Measurements from ENCODE around the gene SPECC1L.

The SPECC1L gene

GRCh38 chr22:24443668-24444067 is 173.0 kb downstream of the SPECC1L start:
- Histone ChIP-seq H3K27ac (replicated peaks) (no peak overlapping the region), H3K4me3 (replicated peaks; ENCODE audit: insufficient read depth, low read length) (no peak overlapping the region), H3K27me3 (ENCODE audit: insufficient read depth, poor library complexity, severe bottlenecking) (no peaks in the 10 kb centered on the region)
- DNase-seq (ENCODE audit: low read depth in 1 of 2, low spot score in 1 of 2) = no peak
- TF ChIP-seq GABPA (IDR thresholded peaks at IDR 0.05; ENCODE audit: low read depth) (no peak), REST (IDR thresholded peaks at IDR 0.05; ENCODE audit: insufficient replicate concordance, low read depth) (no peak), SPI1 (IDR thresholded peaks at IDR 0.05; ENCODE audit: borderline replicate concordance, low read depth) (no peak), CTCF (IDR thresholded peaks at IDR 0.05; ENCODE audit: insufficient read depth, low read length) (no peak)

- Histone ChIP-seq H3K4me3 (replicated peaks; ENCODE audit: insufficient read depth, low read length) (no peak overlapping the region), H3K27me3 (ENCODE audit: insufficient read depth, poor library complexity, severe bottlenecking) (no peaks in the 10 kb centered on the region), H3K27ac (replicated peaks) (no peak overlapping the region)
- DNase-seq (ENCODE audit: low read depth in 1 of 2, low spot score in 1 of 2) = no peak
- TF ChIP-seq GABPA (IDR thresholded peaks at IDR 0.05; ENCODE audit: low read depth) (no peak), SPI1 (IDR thresholded peaks at IDR 0.05; ENCODE audit: borderline replicate concordance, low read depth) (no peak), REST (IDR thresholded peaks at IDR 0.05; ENCODE audit: insufficient replicate concordance, low read depth) (no peak), CTCF (IDR thresholded peaks at IDR 0.05; ENCODE audit: insufficient read depth, low read length) (no peak), POLR2AphosphoS5 (IDR thresholded peaks at IDR 0.05; ENCODE audit: low read depth) (no peak)
These were observed 173.6 kb downstream of the SPECC1L start for GRCh38 chr22:24444251-24444650.

- no peak for DNase-seq (ENCODE audit: low read depth in 1 of 2, low spot score in 1 of 2)
- Histone ChIP-seq H3K4me3 (replicated peaks; ENCODE audit: insufficient read depth, low read length) (no peak overlapping the region), H3K27ac (replicated peaks) (no peak overlapping the region), H3K27me3 (ENCODE audit: insufficient read depth, poor library complexity, severe bottlenecking) (no peaks in the 10 kb centered on the region)
- no peak for TF ChIP-seq REST (IDR thresholded peaks at IDR 0.05; ENCODE audit: insufficient replicate concordance, low read depth)
- no peak for TF ChIP-seq GABPA (IDR thresholded peaks at IDR 0.05; ENCODE audit: low read depth)
- no peak for TF ChIP-seq SPI1 (IDR thresholded peaks at IDR 0.05; ENCODE audit: borderline replicate concordance, low read depth)
- no peak for TF ChIP-seq POLR2AphosphoS5 (IDR thresholded peaks at IDR 0.05; ENCODE audit: low read depth)
- TF ChIP-seq CTCF (IDR thresholded peaks at IDR 0.05; ENCODE audit: insufficient read depth, low read length) = no peak
These were observed 174.3 kb downstream of the SPECC1L start for GRCh38 chr22:24444729-24445466.
